ENCODE results near the gene RPTOR.
A peak's percentile ranks its signal among the peaks of the same experiment; 100 is the strongest.

RPTOR gene

GRCh38 chr17:81002409-81003361, 458.0 kb downstream of the RPTOR start:
- DNase-seq (no peak), ATAC-seq (no peak)
- Mint-ChIP-seq H3K4me3 (no peak overlapping the region), H3K27ac (no peak overlapping the region), H3K4me1 (peaks cover 19% of the 10 kb centered on the region), H3K9me3 (no peaks in the 10 kb centered on the region), H3K27me3 (peaks cover 32% of the 10 kb centered on the region), H3K36me3 (ENCODE audit: low read depth) (peaks cover 2% of the 10 kb centered on the region)

- Mint-ChIP-seq H3K27me3 (peaks cover 32% of the 10 kb centered on the region), H3K9me3 (no peaks in the 10 kb centered on the region), H3K36me3 (ENCODE audit: low read depth) (peaks cover under 1% of the 10 kb centered on the region), H3K4me1 (peaks cover 19% of the 10 kb centered on the region), H3K27ac (no peak overlapping the region), H3K4me3 (no peak overlapping the region)
- ATAC-seq = peak; percentile 26
- no peak for DNase-seq
Measured at GRCh38 chr17:81003711-81004475, 459.3 kb downstream of the RPTOR start.

GRCh38 chr17:81006891-81007290, 462.3 kb downstream of the RPTOR start:
- peaks cover 7% of the 10 kb centered on the region for H3K9me3 Mint-ChIP-seq
- no peak overlapping the region for H3K27ac Mint-ChIP-seq
- H3K36me3 Mint-ChIP-seq (ENCODE audit: low read depth) = peaks cover 3% of the 10 kb centered on the region
- DNase-seq (no peak), ATAC-seq (no peak)
- peaks cover 32% of the 10 kb centered on the region for H3K27me3 Mint-ChIP-seq
- no peak overlapping the region for H3K4me3 Mint-ChIP-seq
- H3K4me1 Mint-ChIP-seq = peaks cover 19% of the 10 kb centered on the region

- no peak overlapping the region for H3K27ac Mint-ChIP-seq
- peaks cover 25% of the 10 kb centered on the region for H3K27me3 Mint-ChIP-seq
- ATAC-seq = no peak
- no peak for DNase-seq
- H3K4me1 Mint-ChIP-seq = peaks cover 11% of the 10 kb centered on the region
- H3K9me3 Mint-ChIP-seq = peaks cover 7% of the 10 kb centered on the region
- H3K36me3 Mint-ChIP-seq (ENCODE audit: low read depth) = peaks cover 3% of the 10 kb centered on the region
- H3K4me3 Mint-ChIP-seq = no peak overlapping the region
Measured at GRCh38 chr17:81008140-81008539, 463.5 kb downstream of the RPTOR start.

GRCh38 chr17:81009136-81009535, 464.5 kb downstream of the RPTOR start:
- DNase-seq (no peak), ATAC-seq (no peak)
- H3K4me3 Mint-ChIP-seq = no peak overlapping the region
- peaks cover 5% of the 10 kb centered on the region for H3K4me1 Mint-ChIP-seq
- H3K36me3 Mint-ChIP-seq (ENCODE audit: low read depth) = peaks cover 3% of the 10 kb centered on the region
- H3K27ac Mint-ChIP-seq = no peak overlapping the region
- H3K9me3 Mint-ChIP-seq = peaks cover 7% of the 10 kb centered on the region
- peaks cover 19% of the 10 kb centered on the region for H3K27me3 Mint-ChIP-seq

- Mint-ChIP-seq H3K36me3 (ENCODE audit: low read depth) (peaks cover 6% of the 10 kb centered on the region), H3K27ac (no peak overlapping the region), H3K4me3 (no peak overlapping the region), H3K9me3 (peaks cover 7% of the 10 kb centered on the region), H3K4me1 (no peaks in the 10 kb centered on the region), H3K27me3 (peaks cover 14% of the 10 kb centered on the region)
- ATAC-seq = no peak
- DNase-seq = no peak
Measured at GRCh38 chr17:81010935-81011334, 466.3 kb downstream of the RPTOR start.

GRCh38 chr17:81011951-81012350, 467.3 kb downstream of the RPTOR start:
- ATAC-seq (no peak), DNase-seq (no peak)
- H3K9me3 Mint-ChIP-seq = peaks cover 15% of the 10 kb centered on the region
- H3K36me3 Mint-ChIP-seq (ENCODE audit: low read depth) = peaks cover 10% of the 10 kb centered on the region
- H3K27me3 Mint-ChIP-seq = peaks cover 6% of the 10 kb centered on the region
- no peak overlapping the region for H3K4me3 Mint-ChIP-seq
- H3K4me1 Mint-ChIP-seq = peaks cover 3% of the 10 kb centered on the region
- no peak overlapping the region for H3K27ac Mint-ChIP-seq

- Mint-ChIP-seq H3K4me1 (peaks cover 5% of the 10 kb centered on the region), H3K36me3 (ENCODE audit: low read depth) (peaks cover 10% of the 10 kb centered on the region), H3K9me3 (peaks cover 15% of the 10 kb centered on the region), H3K27ac (no peak overlapping the region), H3K27me3 (no peaks in the 10 kb centered on the region), H3K4me3 (no peak overlapping the region)
- DNase-seq (no peak), ATAC-seq (no peak)
Measured at GRCh38 chr17:81012574-81013447, 468.2 kb downstream of the RPTOR start.

GRCh38 chr17:81013642-81014041, 469.0 kb downstream of the RPTOR start:
- DNase-seq (no peak), ATAC-seq (no peak)
- Mint-ChIP-seq H3K36me3 (ENCODE audit: low read depth) (peaks cover 10% of the 10 kb centered on the region), H3K9me3 (peaks cover 15% of the 10 kb centered on the region), H3K4me1 (peaks cover 14% of the 10 kb centered on the region), H3K27ac (no peak overlapping the region), H3K4me3 (no peak overlapping the region), H3K27me3 (no peaks in the 10 kb centered on the region)

- Mint-ChIP-seq H3K4me1 (peaks cover 21% of the 10 kb centered on the region), H3K36me3 (ENCODE audit: low read depth) (peaks cover 10% of the 10 kb centered on the region), H3K4me3 (no peak overlapping the region), H3K9me3 (peaks cover 15% of the 10 kb centered on the region), H3K27ac (no peak overlapping the region), H3K27me3 (no peaks in the 10 kb centered on the region)
- ATAC-seq (no peak), DNase-seq (no peak)
Measured at GRCh38 chr17:81015136-81015535, 470.5 kb downstream of the RPTOR start.
